ENCODE results near the gene ZNF786.
A peak's percentile ranks its signal among the peaks of the same experiment; 100 is the strongest.
"Not testable (repeated sequence)": the region's sequence is repeated elsewhere in the genome, so short reads cannot be mapped to it uniquely, and the experiment has no call there.

The ZNF786 gene, protein sequence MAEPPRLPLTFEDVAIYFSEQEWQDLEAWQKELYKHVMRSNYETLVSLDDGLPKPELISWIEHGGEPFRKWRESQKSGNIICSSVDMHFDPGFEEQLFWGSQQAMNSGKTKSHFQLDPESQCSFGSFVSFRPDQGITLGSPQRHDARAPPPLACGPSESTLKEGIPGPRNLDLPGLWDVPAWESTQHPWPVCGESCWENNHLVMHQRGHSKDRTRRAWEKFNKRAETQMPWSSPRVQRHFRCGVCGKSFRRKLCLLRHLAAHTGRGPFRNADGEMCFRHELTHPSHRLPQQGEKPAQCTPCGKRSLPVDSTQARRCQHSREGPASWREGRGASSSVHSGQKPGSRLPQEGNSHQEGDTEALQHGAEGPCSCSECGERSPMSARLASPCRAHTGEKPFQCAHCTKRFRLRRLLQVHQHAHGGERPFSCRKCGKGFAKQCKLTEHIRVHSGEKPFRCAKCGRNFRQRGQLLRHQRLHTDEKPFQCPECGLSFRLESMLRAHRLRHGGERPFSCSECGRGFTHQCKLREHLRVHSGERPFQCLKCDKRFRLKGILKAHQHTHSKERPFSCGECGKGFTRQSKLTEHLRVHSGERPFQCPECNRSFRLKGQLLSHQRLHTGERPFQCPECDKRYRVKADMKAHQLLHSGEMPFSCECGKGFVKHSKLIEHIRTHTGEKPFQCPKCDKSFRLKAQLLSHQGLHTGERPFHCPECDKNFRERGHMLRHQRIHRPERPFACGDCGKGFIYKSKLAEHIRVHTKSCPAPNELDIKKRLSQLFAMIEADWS

DNA sequence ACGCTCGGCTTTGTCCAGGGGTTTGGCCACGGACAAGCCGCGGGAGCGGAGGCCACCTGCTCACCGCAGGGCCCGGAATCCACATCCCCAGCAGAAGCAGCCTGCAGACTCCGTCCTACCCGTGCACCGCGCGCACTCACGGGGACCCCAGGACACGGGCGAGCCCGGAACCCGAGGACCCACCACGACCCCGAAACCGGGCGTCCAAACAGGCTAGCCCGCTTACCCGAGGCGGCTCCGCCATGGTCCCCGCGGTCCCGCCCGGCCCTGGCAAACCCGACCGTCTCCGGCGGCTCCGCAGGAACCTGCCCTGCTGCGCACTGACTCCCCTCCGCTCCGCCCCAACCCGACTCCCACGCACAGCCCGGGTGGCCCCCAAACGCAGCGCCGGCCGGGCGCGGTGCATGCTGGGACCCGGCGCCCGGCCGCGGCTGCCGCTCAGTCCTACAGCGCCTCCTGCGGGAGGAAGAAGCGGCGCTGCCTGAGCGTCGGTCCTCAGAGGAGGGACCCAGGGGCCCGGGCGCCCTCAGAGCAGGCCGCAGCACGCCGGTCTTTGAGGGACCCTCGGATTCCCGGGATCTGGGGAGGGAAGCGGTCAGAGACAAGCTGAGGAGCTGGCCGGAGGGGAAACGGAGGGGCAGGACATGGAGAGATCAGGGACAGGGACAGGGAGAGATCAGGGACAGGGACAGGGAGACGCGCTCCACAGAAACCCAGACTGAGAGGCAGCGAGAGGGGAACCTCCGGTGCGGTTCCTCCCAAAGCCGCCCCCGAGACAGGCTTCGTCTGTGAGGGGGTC is at the start of gene ZNF786:
TSS of gene ZNF786 (minus strand) at position 322 of the 799 bp plus-strand sequence. CDS start at position 244, 78 bp downstream.
- DNase-seq (ENCODE audit: low read depth) = peak; percentile 86

DNA sequence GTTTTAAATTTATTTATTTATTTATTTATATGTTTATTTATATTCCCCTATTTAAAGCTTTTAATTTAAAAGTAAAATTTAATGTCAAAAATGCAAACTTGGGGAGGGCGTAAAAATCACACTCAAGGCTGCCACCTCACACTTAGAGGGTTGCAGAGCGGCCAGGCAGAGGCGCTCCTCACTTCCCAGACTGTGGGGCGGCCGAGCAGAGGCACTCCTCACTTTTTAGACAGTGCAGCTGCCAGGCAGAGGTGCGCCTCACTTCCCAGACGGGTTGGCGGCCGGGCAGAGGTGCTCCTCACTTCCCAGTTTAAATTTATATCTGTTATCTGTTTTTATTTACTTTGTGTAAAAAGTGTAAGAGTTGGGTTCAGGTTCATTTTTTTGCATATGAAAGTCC is 45.6 kb upstream of the ZNF786 start:
- DNase-seq (ENCODE audit: low read depth) = no peak

DNA sequence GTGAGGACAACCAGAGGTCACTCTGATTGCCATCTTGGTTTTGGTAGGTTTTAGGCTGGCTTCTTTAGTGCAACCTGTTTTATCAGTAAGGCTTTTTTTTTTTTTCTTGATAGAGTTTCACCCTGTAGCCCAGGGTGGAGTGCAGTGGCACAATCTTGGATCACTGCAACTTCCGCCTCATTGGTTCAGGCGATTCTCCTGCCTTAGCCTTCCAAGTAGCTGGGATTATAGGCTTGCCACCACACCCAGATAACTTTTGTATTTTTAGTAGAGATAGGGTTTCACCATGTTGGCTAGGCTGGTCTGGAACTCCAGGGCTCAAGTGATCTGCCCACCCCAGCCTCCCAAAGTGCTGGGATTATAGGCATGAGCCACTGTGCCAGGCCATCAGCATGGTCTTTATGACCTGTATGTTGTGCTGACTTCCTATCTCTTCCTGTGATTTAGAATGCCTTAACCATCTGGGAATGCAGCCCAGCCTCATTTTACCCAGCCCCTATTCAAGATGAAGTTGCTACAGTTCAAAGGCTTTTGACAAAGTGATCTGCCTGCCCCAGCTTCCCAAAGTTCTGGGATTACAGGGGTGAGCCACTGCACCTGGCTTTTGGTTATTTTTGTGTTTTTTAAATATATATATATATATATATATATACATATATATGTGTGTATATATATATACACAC is 42.7 kb upstream of the ZNF786 start:
- DNase-seq (ENCODE audit: low read depth) = no peak

DNA sequence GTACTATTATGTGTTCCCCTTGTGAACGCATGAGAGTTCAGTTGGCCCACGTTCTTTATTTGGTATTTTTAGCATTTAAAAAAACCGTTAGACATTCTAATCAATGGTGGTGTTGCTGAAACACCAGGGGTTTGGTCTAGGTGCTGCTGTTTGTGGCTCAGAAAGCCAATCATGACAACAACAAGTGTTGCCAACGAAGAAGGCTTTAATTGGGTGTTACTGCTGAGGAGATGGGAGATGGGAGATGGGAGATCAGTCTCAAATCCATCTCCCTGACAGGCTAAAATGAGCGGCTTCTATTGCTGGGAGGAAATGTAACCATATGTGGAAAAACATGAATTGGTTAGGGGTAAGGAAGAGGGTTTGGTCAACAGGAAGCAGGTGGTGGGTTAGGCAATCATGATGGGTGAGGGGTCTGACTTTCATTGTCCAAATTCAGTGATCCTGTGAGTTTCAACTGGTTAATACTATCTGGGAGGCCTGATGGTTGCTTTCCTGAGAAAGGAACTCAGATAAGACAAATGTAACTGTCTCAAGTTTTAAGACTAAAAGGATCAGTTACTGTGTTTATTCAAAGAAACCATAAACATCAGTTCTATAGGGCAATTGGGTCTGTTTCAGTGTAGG is 40.2 kb upstream of the ZNF786 start:
- DNase-seq (ENCODE audit: low read depth) = no peak

DNA sequence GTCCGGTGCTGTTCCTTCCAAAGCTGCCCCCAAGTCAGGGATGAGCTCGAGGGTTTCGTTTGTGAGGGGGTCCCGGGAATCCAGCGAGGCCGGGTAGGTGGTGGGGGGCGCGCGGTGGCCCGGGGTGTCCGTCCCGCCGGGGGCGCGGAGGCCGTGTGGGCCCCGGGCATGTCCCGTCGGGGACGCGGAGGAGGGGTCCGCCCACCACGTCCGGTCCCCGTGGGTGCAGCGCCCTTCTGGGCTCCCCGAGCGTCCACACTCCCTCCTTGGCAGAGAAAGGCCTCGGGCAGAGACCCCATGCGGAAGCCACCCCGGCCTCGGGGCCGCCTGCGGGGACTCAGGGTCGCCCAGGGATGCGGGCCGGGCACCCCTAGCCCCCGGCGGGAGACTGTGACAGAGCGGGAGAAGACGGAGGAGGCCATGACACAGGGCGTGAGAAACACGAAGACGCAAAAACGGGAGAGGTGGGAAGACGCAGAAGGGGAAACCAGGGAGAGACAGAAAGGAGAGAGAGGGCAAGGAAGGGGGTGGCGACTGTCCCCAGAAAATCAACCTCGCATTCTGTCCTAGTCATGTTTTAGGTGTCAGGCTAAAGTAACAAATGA is 36.2 kb upstream of the ZNF786 start:
- peak; percentile 29 for DNase-seq (ENCODE audit: low read depth)

DNA sequence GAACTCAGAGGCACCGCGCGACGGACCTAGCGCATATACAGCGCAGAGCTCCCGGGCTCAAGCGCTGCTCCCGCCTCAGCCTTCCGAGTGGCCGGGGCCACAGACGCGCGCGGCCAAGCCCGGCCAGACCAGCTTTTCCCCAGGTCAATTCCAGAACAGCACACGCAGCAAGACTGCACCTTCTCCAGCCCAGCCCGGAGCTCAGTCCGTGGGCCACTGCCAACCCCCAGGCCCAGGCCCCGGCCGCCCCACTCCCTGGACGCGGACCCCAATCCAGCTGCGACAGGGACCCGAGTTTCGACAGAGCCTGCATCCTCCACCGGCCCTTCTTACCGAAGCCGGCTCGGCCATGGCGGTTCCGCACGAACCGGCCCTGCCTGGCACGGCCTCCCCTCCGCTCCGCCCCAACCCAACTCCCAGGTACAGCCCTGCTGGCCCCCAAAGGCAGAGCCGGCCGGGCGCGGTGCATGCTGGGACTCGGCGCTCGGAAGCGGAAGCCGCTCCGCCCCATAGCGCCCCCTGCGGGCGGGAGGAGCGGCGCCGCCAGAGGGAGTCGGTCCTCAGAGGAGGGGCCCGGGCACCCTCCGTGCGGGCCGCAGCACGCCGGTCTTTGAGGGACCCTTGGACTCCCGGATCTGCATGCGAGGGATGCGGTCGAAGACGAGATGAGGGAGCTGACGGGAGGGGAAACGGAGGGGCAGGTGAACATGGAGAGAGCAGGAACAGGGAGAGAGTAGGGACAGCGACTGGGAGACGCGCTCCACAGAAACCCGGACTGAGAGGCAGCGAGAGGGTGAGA is 35.5 kb upstream of the ZNF786 start, which contains the start of gene ZNF425:
TSS of gene ZNF425 (minus strand) at position 462 of the 799 bp plus-strand sequence. CDS start at position 351, 111 bp downstream.
- peak; percentile 94 for DNase-seq (ENCODE audit: low read depth)

DNA sequence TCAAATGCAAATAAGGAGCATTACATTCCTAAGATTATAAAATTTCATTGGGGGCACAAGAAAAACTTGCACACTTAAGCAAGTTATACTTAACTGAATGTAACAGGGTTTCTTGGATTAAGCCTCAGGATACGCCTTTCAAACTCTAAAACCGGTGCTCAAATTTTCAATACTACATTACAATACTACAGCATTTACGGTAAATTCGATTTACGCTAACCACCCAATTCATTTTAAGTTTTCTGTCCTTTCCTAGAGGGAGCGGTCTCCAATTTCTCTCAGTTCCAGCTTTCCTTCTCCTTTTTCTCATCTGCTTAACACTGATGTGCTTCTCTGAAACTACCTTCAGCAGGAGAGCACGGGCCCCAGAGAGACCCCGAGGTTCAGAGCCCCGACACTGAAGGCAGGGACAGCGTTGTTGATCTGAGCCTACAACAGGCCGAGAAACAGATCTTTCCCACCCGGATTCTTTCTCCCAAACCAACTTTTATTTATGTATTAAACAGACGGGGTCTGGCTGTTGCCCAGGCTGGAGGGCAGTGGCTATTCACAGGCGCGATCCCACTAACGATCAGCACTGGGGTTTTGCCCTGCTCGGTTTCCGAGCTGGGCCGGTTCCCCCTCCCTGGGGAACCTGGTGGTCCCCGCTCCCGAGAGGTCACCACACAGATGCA is 34.8 kb upstream of the ZNF786 start:
- no peak for DNase-seq (ENCODE audit: low read depth)

DNA sequence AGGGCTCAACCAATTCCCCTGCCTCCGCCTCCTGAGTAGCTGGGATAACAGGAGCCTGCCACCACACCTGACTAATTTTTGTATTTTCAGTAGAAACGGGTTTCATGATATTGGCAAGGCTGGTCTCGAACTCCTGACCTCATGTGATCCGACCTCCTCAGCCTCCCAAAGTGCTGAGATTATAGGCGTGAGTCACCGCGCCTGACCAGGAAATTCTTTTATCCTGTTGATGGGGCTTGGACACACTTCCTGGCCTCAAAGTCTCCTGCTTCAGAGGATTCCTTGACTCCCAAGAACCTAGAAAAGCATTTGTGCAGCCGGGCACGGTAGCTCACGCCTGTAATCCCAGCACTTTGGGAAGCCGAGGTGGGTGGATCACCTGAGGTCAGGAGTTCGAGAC is 19.5 kb upstream of the ZNF786 start:
- DNase-seq (ENCODE audit: low read depth) = no peak

DNA sequence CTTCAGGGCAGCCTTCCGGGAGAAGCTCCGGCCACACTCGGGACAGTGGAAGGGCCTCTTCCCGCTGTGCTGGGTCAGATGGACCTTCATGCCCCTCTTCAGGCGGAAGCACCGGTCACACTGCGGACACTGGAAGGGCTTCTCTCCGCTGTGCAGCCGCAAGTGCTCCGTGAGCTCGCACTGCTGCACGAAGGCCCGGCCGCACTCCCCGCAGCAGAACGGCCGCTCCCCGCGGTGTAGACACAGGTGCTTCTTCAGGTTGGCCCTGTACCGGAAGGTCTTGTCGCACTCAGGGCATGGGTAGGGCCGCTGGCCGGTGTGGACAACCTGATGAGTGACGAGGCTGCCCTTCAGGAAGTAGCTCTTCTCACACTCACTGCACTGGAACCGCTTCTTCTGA is 14.2 kb upstream of the ZNF786 start:
- DNase-seq (ENCODE audit: low read depth) = no peak

DNA sequence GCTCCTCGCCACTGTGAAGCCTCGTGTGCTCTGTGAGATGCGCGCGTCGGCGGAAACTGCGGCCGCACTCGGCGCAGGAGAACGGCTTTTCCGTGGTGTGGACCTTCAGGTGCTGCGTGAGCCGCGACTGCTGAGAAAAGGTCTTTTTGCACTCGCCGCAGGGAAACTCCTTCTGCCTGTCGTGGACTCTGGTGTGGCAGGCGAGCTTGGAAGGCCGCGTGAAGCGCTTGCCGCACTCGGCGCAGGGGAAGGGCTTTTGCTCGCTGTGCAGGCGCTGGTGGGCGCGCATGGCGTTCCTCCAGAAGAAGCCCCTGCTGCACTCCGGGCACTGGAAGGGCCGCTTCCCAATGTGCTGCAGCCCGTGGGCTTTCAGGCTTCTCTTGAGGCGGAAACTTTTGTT is 13.7 kb upstream of the ZNF786 start:
- no peak for DNase-seq (ENCODE audit: low read depth)

DNA sequence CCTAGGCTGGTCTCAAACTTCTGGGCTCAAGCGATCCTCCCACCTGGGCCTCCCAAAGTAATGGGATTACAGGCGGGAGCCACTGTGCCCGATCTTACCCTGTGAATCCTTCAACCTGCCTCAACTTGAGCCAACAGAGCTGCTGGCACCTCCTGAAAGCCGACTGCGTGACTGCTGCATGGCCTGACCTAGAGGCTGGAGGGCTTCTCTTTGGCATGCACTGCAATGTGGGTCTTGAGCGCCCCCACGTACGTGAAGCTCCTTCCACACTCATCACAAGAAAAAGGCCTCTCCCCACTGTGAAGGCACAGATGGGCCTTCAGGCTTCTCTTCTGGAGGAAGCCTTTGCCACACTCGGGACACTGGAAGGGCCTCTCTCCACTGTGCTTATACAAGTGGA is 12.9 kb upstream of the ZNF786 start:
- DNase-seq (ENCODE audit: low read depth) = no peak

DNA sequence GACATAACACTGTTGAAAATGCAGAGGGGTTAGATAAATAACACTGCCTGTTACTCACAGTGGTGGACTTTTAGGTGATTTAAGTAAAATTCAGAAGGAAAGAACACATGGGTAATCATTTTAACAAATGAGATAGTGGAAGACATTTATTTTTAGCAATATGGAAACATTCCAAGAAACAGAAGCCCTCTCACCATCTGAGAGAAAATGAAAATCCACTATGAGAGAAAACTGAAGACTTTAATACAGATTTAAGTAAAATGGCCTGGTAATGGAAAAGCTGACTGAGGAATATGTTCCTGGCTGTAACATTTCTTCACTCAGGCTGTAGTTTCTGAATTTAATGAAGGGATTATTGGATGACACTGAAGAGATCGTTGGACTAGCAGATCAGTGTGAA is 12.1 kb upstream of the ZNF786 start:
- no peak for DNase-seq (ENCODE audit: low read depth)

DNA sequence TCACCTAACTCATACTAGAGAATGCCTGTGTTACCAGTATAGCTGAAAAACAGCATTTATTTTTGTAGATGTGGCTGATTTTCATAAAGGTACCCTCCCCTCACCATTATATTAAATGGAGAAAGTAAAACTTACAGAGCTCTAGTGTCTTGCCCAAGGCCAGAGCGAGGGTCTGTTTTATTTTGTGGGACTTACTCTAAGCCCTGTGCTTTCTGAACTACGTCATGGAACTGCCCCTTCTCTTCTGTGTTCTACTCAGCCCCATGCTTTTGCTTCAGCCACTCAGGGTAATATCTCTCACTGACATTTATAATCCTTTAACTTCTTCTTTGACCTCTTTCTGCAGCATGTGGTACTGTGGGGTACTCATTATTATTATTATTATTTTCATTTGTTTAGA is 10.3 kb upstream of the ZNF786 start:
- no peak for DNase-seq (ENCODE audit: low read depth)

DNA sequence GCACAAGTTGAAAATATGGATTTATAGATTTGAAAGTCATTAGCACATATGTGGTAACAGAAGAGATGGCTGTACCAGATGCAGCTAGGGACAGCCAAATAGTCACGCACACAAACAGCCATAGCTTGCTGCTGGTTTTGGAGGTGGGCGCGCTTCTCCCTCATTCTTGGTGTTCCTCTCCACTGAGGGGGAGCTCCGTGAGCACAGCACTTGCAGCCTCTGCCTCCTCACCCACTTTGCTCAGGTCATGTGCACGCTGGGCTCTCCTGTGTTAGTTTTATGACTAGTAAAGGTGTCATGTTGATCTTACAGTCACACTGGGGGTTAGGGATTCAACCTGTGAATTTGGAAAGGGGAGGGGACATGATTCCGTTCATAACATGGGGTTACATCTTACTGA is 8.5 kb upstream of the ZNF786 start:
- DNase-seq (ENCODE audit: low read depth) = no peak

DNA sequence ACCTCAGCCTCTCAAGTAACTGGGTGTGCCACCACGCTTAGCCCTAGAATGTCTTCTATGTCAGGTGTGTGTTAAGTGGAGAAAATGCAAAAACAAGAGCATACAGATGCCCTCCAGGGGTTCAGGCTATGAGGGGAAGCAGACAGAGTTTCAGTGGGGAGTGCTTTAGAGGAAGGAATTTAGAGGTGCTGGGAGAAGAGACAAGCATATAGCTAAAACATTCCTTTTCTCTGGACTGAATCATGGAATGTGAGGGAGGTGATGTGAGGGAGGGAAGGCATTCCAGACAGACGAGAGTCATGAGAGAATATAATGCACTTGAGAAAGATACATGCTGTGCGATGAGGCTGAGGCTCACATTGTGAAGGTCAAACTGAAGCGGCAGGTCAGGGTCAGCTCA is 6.6 kb upstream of the ZNF786 start:
- no peak for DNase-seq (ENCODE audit: low read depth)

DNA sequence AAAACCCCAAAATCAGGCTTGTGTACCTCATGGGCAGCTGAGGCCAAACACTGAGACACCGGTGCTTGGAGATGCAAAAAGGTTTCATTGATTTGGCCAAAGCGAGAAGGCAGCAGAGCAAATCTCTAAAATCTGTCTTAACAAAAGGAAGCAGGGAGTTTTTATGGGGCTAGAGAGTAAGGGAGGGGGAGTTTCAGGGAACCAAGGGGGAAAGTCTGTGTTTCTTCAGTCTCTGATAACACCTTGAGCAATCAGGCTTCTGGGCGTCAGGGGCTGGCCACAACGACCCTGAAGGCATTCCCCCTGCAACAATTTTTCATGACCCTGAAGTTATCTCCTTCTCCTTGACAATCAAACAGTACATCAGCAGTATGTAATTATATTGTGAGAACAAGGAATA is 2.7 kb upstream of the ZNF786 start:
- no peak for DNase-seq (ENCODE audit: low read depth)

DNA sequence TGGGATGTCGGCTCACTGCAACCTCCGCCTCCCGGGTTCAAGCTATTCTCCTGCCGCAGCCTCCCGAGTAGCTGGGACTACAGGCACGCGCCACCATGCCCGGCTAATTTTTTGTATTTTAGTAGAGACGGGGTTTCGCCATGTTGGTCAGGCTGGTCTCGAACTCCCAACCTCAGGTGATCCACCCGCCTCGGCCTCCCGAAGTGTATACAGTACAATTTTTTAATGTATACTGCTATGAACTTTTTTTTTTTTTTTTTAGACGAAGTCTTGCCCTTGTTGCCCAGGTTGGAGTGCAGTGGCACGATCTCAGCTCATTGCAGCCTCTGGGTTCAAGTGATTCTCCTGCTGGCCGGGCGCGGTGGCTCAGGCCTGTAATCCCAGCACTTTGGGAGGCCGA is 1.7 kb upstream of the ZNF786 start:
- DNase-seq (ENCODE audit: low read depth) = not testable (repeated sequence)

DNA sequence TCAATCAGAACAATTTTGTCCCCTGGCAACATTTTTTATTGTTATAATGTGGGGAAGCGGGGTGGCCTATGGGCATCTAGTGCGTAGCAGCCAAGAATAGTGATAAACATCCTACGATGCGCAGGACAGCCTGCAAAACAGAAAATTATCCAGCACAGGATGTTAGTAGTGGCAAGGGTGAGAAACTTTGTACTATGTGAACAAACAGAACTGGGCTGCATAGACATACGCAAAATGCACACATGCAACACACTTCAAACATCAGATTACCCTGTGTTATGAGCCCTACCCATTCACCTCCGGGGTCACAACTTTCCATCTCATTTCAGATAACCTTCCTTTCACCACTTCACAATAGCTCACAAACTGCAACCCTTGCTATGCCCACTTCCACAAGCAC is 3.1 kb downstream of the ZNF786 start:
- no peak for DNase-seq (ENCODE audit: low read depth)

DNA sequence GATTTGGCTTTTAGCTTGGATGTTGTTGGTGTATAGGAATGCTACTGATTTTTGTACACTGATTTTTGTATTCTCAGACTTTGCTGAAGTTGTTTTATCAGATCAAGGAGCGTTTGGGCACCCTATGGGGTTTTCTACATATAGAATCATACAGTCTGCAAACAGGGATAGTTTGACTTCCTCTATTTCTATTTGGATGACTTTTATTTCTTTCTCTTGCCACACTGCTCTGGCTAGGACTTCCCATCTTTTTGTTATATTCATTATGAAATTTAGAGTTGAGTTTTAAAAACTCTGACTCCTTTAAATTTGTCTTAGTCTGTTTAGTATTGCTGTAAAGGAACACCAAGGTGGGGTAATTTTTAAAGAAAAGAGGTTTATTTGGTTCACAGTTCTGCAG is 4.7 kb downstream of the ZNF786 start:
- DNase-seq (ENCODE audit: low read depth) = no peak

DNA sequence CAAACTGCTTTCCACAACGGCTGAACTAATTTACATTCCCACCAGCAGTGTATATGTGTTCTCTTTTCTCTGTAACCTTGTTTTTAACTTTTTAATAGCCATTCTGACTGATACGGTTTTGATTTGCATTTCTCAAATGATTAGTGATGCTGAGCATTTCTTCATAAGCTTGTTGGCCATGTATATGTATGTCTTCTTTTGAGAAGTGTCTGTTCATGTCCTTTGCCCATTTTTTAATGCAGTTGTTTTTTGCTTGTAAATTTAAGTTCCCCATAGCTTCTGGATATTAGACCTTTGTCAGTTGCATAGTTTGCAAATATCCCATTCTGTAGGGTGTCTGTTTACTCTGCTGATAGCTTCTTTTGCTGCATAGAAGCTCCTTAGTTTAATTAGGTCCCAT is 6.1 kb downstream of the ZNF786 start:
- no peak for DNase-seq (ENCODE audit: low read depth)
